Mesothelial cell of epicardium (in vitro differentiated cells): ENCODE results near the gene ZNF497. TPM values are rescaled to one million over a fixed set of nuclear protein-coding genes. Genes with fewer than 3 reads are reported as not detected.

ENCODE experiments used
- DNase-seq, 2 experiments: peaks; one replicate each; pipeline ENCODE4 v3.0.0; 2021; ENCODE audit warnings: low spot score in 2 of 2; ENCODE audit not compliant: unreplicated experiment in 2 of 2
- H3K27ac Mint-ChIP-seq: 2 replicates; pipeline ENCODE4 v1.8.0; 2021; ENCODE audit warnings: mixed read lengths
- H3K27me3 Mint-ChIP-seq: 2 replicates; pipeline ENCODE4 v1.8.0; 2021; ENCODE audit warnings: low read depth, mixed read lengths
- H3K36me3 Mint-ChIP-seq: 2 replicates; pipeline ENCODE4 v1.8.0; 2021; ENCODE audit warnings: mixed read lengths
- H3K4me1 Mint-ChIP-seq: 2 replicates; pipeline ENCODE4 v1.8.0; 2021; ENCODE audit warnings: mixed read lengths
- H3K4me3 Mint-ChIP-seq: 2 replicates; pipeline ENCODE4 v1.8.0; 2021; ENCODE audit warnings: mild to moderate bottlenecking, moderate library complexity, mixed read lengths
- H3K9me3 Mint-ChIP-seq: 2 replicates; pipeline ENCODE4 v1.8.0; 2021; ENCODE audit warnings: mixed read lengths
- CTCF ChIP-seq: fragments of 200-600 bp; sonication (generic); IDR thresholded peaks from one replicate; pipeline ENCODE4 v1.5.0; 2021; ENCODE audit warnings: antibody characterized with exemption; ENCODE audit not compliant: unreplicated experiment
- total RNA-seq: library from RNA; stranded (reverse); gene quantifications from 3 replicates; pipeline ENCODE4 v1.2.1, GENCODE V29; 2021

Gene ZNF497
- total RNA-seq, 1 donor from 2014 or later, result 7.6 TPM

- Mint-ChIP-seq H3K36me3 (peaks cover 4% of the 10 kb centered on the region), H3K27ac (no peak overlapping the region), H3K9me3 (no peaks in the 10 kb centered on the region), H3K4me3 (peak overlapping the region; percentile 31), H3K4me1 (peaks cover 10% of the 10 kb centered on the region), H3K27me3 (no peaks in the 10 kb centered on the region)
- TF ChIP-seq CTCF, result no peak
- no peak for DNase-seq
Measured at GRCh38 chr19:58364146-58364545, 1.6 kb upstream of the ZNF497 start.

- Mint-ChIP-seq H3K4me3 (peak overlapping the region; percentile 98), H3K27ac (peak overlapping the region; percentile 99), H3K36me3 (no peaks in the 10 kb centered on the region), H3K9me3 (no peaks in the 10 kb centered on the region), H3K4me1 (peaks cover 10% of the 10 kb centered on the region), H3K27me3 (no peaks in the 10 kb centered on the region)
- TF ChIP-seq CTCF, result no peak
- no peak for DNase-seq
Measured at GRCh38 chr19:58361900-58362271, 665 bp downstream of the ZNF497 start.

GRCh38 chr19:58357481-58358145, 4.9 kb downstream of the ZNF497 start:
- no peak for DNase-seq
- no peak overlapping the region for H3K4me3 Mint-ChIP-seq
- peaks cover 10% of the 10 kb centered on the region for H3K4me1 Mint-ChIP-seq
- H3K9me3 Mint-ChIP-seq, result no peaks in the 10 kb centered on the region
- no peaks in the 10 kb centered on the region for H3K36me3 Mint-ChIP-seq
- no peak for TF ChIP-seq CTCF
- H3K27me3 Mint-ChIP-seq, result no peaks in the 10 kb centered on the region
- H3K27ac Mint-ChIP-seq, result no peak overlapping the region

- Mint-ChIP-seq H3K9me3 (no peaks in the 10 kb centered on the region), H3K36me3 (no peaks in the 10 kb centered on the region), H3K27me3 (no peaks in the 10 kb centered on the region), H3K4me1 (peaks cover 6% of the 10 kb centered on the region), H3K27ac (no peak overlapping the region), H3K4me3 (no peak overlapping the region)
- no peak for TF ChIP-seq CTCF
- no peak for DNase-seq
Measured at GRCh38 chr19:58356766-58357480, 5.6 kb downstream of the ZNF497 start.

GRCh38 chr19:58355908-58356765, 6.4 kb downstream of the ZNF497 start:
- H3K36me3 Mint-ChIP-seq, result no peaks in the 10 kb centered on the region
- H3K4me1 Mint-ChIP-seq, result no peaks in the 10 kb centered on the region
- H3K4me3 Mint-ChIP-seq, result no peak overlapping the region
- H3K27me3 Mint-ChIP-seq, result no peaks in the 10 kb centered on the region
- no peak for TF ChIP-seq CTCF
- DNase-seq, result no peak
- no peak overlapping the region for H3K27ac Mint-ChIP-seq
- no peaks in the 10 kb centered on the region for H3K9me3 Mint-ChIP-seq
